Mononuclear cell (primary cell): ENCODE data around the gene SRPK2. TPM values are rescaled to one million over a fixed set of nuclear protein-coding genes. Genes with fewer than 3 reads are reported as not detected.
"Not testable (repeated sequence)": the region's sequence is repeated elsewhere in the genome, so short reads cannot be mapped to it uniquely, and the experiment has no call there.

ENCODE experiments used
- H3K27me3 ChIP-seq: 2 replicates; pipeline ENCODE4 v1.6.0; 2011; ENCODE audit warnings: low read length, control low read depth; ENCODE audit not compliant: insufficient read depth
- H3K4me1 ChIP-seq: 2 replicates; pipeline ENCODE4 v1.5.1; 2011; ENCODE audit warnings: mild to moderate bottlenecking, low read length, control low read depth; ENCODE audit not compliant: insufficient read depth
- H3K4me3 ChIP-seq: 2 replicates; pipeline ENCODE4 v1.5.1; 2011; ENCODE audit warnings: mild to moderate bottlenecking, low read length, moderate library complexity
- H3K9me3 ChIP-seq: 2 replicates; pipeline ENCODE4 v1.5.1; 2011; ENCODE audit warnings: low read depth, mild to moderate bottlenecking, control low read depth, low read length
- total RNA-seq: library from RNA; depleted of rRNA; stranded (reverse); fragments of >200 nt; gene quantifications from one replicate; pipeline ENCODE4 v1.2.3, GENCODE V29; 2012

The SRPK2 gene
- total RNA-seq, 1 donor = 41.9 TPM

- no peaks in the 10 kb centered on the region for H3K9me3 ChIP-seq
- H3K4me3 ChIP-seq = no peak overlapping the region
- peaks cover 4% of the 10 kb centered on the region for H3K4me1 ChIP-seq
- no peaks in the 10 kb centered on the region for H3K27me3 ChIP-seq
These were observed 109.1 kb downstream of the SRPK2 start for GRCh38 chr7:105279688-105280007.

GRCh38 chr7:105278973-105279687 lies 109.6 kb downstream of the SRPK2 start:
- Histone ChIP-seq H3K4me1 (peaks cover 4% of the 10 kb centered on the region), H3K27me3 (no peaks in the 10 kb centered on the region)

GRCh38 chr7:105278565-105278964 lies 110.2 kb downstream of the SRPK2 start:
- H3K9me3 ChIP-seq = no peaks in the 10 kb centered on the region
- H3K4me3 ChIP-seq = no peak overlapping the region
- H3K4me1 ChIP-seq = peaks cover under 1% of the 10 kb centered on the region
- no peaks in the 10 kb centered on the region for H3K27me3 ChIP-seq

More at GRCh38 chr7:105278973-105279687, 109.6 kb downstream of the SRPK2 start:
- Histone ChIP-seq H3K4me3 (no peak overlapping the region), H3K9me3 (no peaks in the 10 kb centered on the region)

GRCh38 chr7:105277341-105277740 lies 111.4 kb downstream of the SRPK2 start:
- H3K4me1 ChIP-seq = no peaks in the 10 kb centered on the region
- no peaks in the 10 kb centered on the region for H3K9me3 ChIP-seq
- no peaks in the 10 kb centered on the region for H3K27me3 ChIP-seq
- H3K4me3 ChIP-seq = no peak overlapping the region

GRCh38 chr7:105270117-105270516 lies 118.6 kb downstream of the SRPK2 start:
- Histone ChIP-seq H3K4me3 (no peak overlapping the region), H3K9me3 (no peaks in the 10 kb centered on the region), H3K4me1 (peaks cover 16% of the 10 kb centered on the region), H3K27me3 (no peaks in the 10 kb centered on the region)

- Histone ChIP-seq H3K4me3 (peak overlapping the region; percentile 31), H3K4me1 (peaks cover 16% of the 10 kb centered on the region), H3K27me3 (no peaks in the 10 kb centered on the region), H3K9me3 (no peaks in the 10 kb centered on the region)
These were observed 119.3 kb downstream of the SRPK2 start for GRCh38 chr7:105269397-105269796.

- no peaks in the 10 kb centered on the region for H3K27me3 ChIP-seq
- H3K4me3 ChIP-seq = peak overlapping the region; percentile 31
- H3K4me1 ChIP-seq = peaks cover 16% of the 10 kb centered on the region
- H3K9me3 ChIP-seq = no peaks in the 10 kb centered on the region
These were observed 120.0 kb downstream of the SRPK2 start for GRCh38 chr7:105268511-105269392.

GRCh38 chr7:105268056-105268455 lies 120.7 kb downstream of the SRPK2 start:
- Histone ChIP-seq H3K4me1 (peaks cover 16% of the 10 kb centered on the region), H3K4me3 (peak overlapping the region; percentile 31), H3K9me3 (no peaks in the 10 kb centered on the region), H3K27me3 (no peaks in the 10 kb centered on the region)

- Histone ChIP-seq H3K4me3 (no peak overlapping the region), H3K27me3 (no peaks in the 10 kb centered on the region), H3K9me3 (no peaks in the 10 kb centered on the region), H3K4me1 (peaks cover 16% of the 10 kb centered on the region)
These were observed 121.5 kb downstream of the SRPK2 start for GRCh38 chr7:105267244-105267643.

- Histone ChIP-seq H3K4me3 (no peak overlapping the region), H3K4me1 (peaks cover 13% of the 10 kb centered on the region), H3K9me3 (no peaks in the 10 kb centered on the region), H3K27me3 (no peaks in the 10 kb centered on the region)
These were observed 124.0 kb downstream of the SRPK2 start for GRCh38 chr7:105264707-105265106.

- Histone ChIP-seq H3K9me3 (no peaks in the 10 kb centered on the region), H3K27me3 (no peaks in the 10 kb centered on the region), H3K4me3 (no peak overlapping the region), H3K4me1 (peaks cover 13% of the 10 kb centered on the region)
These were observed 127.0 kb downstream of the SRPK2 start for GRCh38 chr7:105261689-105262088.

GRCh38 chr7:105260201-105260871 lies 128.4 kb downstream of the SRPK2 start:
- not testable (repeated sequence) for H3K4me3 ChIP-seq, H3K9me3 ChIP-seq, H3K27me3 ChIP-seq
- H3K4me1 ChIP-seq = peaks cover 17% of the 10 kb centered on the region

- H3K27me3 ChIP-seq, H3K9me3 ChIP-seq, H3K4me3 ChIP-seq: not testable (repeated sequence)
- H3K4me1 ChIP-seq = peaks cover 17% of the 10 kb centered on the region
These were observed 129.8 kb downstream of the SRPK2 start for GRCh38 chr7:105258919-105259318.

- Histone ChIP-seq H3K4me1 (peaks cover 17% of the 10 kb centered on the region), H3K4me3 (no peak overlapping the region), H3K27me3 (no peaks in the 10 kb centered on the region), H3K9me3 (no peaks in the 10 kb centered on the region)
These were observed 131.4 kb downstream of the SRPK2 start for GRCh38 chr7:105257338-105257737.

- Histone ChIP-seq H3K4me1 (peaks cover 17% of the 10 kb centered on the region), H3K9me3 (no peaks in the 10 kb centered on the region), H3K4me3 (no peak overlapping the region), H3K27me3 (no peaks in the 10 kb centered on the region)
These were observed 131.9 kb downstream of the SRPK2 start for GRCh38 chr7:105256761-105257231.
